K562 (cell line): ENCODE results near the gene HNRNPA2B1. TPM values are rescaled to one million over a fixed set of nuclear protein-coding genes. Genes with fewer than 3 reads are reported as not detected.
"Not testable (repeated sequence)": the region's sequence is repeated elsewhere in the genome, so short reads cannot be mapped to it uniquely, and the experiment has no call there.

Experiments used
- ATAC-seq: fragments of 200-7000 bp; cut with Tn5 transposase; 3 replicates; pipeline ENCODE4 v1.9.1; 2020; ENCODE audit warnings: moderate library complexity
- BruUV-seq: library from RNA; stranded (reverse); fragments of 400-500 nt; replicated peaks from 2 replicates; lab custom pipeline; 2021; lab: Mats Ljungman, UMichigan
- CTCF ChIA-PET: fragments of 300-600 bp; formaldehyde crosslinking; extraction: SDS; loops from one replicate; lab custom pipeline; 2021; ENCODE audit warnings: low intra/inter-chr PET ratio; lab: Yijun Ruan, JAX
- POLR2A ChIA-PET: fragments of 300-600, 350-650 bp; sonication (Branson Sonifier 250); formaldehyde crosslinking; extraction: SDS; loops from one replicate; lab custom pipeline; 2021; ENCODE audit warnings: antibody characterized with exemption, inconsistent platforms; lab: Yijun Ruan, JAX
- DNase-seq, 4 experiments: peaks; one replicate each; pipeline versions ENCODE4 v3.0.0 to v3.0.0-alpha.2; 2011 to 2018; ENCODE audit warnings: low spot score in 3 of 4, mixed read lengths in 3 of 4; ENCODE audit errors: extremely low read depth in 1 of 4
- FAIRE-seq: peaks from 2 replicates; lab custom pipeline; 2011; peaks lifted over from hg19 to GRCh38; lab: Jason Lieb, UNC
- H2AFZ ChIP-seq: 2 replicates; pipeline ENCODE4 v1.6.0; 2011; ENCODE audit warnings: low read depth, low read length, control low read depth, inconsistent platforms
- H3K27ac ChIP-seq: fragments of 200-600 bp; 3 replicates; pipeline ENCODE4 v1.8.0; 2011; ENCODE audit warnings: low read depth, mild to moderate bottlenecking, control low read depth, inconsistent platforms, low read length, moderate library complexity, mixed read lengths; ENCODE audit errors: extremely low read depth
- H3K27me3 ChIP-seq, 2 experiments: fragments of 300-600 bp in 1 of 2; 2 replicates in 1 of 2; 3 replicates in 1 of 2; pipeline versions ENCODE4 v1.6.0 to v1.8.0; 2011; ENCODE audit warnings: inconsistent platforms in 2 of 2, low read length in 2 of 2, mild to moderate bottlenecking in 1 of 2, mixed read lengths in 1 of 2, moderate library complexity in 1 of 2; ENCODE audit not compliant: control insufficient read depth in 2 of 2, insufficient read depth in 2 of 2
- H3K36me3 ChIP-seq: fragments of 300-600 bp; 3 replicates; pipeline ENCODE4 v1.8.0; 2011; ENCODE audit warnings: mild to moderate bottlenecking, low read length, inconsistent platforms; ENCODE audit not compliant: control insufficient read depth, insufficient read depth
- H3K4me1 ChIP-seq, 2 experiments: fragments of 200-600 bp in 1 of 2; replicated peaks in 1 of 2; 2 replicates in 1 of 2; 3 replicates in 1 of 2; pipeline versions ENCODE4 v1.5.1 to v1.8.0; 2011; ENCODE audit warnings: inconsistent platforms in 2 of 2, low read length in 2 of 2, mild to moderate bottlenecking in 1 of 2, mixed read lengths in 1 of 2, moderate library complexity in 1 of 2; ENCODE audit not compliant: control insufficient read depth in 2 of 2, insufficient read depth in 2 of 2
- H3K4me2 ChIP-seq: 2 replicates; pipeline ENCODE4 v1.6.1; 2011; ENCODE audit warnings: low read length, control low read depth, inconsistent platforms, mixed read lengths; ENCODE audit not compliant: insufficient read depth
- H3K4me3 ChIP-seq: fragments of 200-600 bp; sonication (generic), shearing (Covaris generic); 2 replicates; pipeline ENCODE4 v1.5.1; 2016; ENCODE audit warnings: control low read depth, inconsistent platforms
- H3K79me2 ChIP-seq: fragments of 200-600 bp; 3 replicates; pipeline ENCODE4 v1.8.0; 2011; ENCODE audit warnings: low read length, inconsistent platforms; ENCODE audit not compliant: control insufficient read depth, insufficient read depth
- H3K9ac ChIP-seq, 2 experiments: 2 replicates each; pipeline versions ENCODE4 v1.6.0 to v1.6.1; 2011; ENCODE audit warnings: low read depth in 2 of 2, low read length in 2 of 2, control low read depth in 1 of 2, inconsistent platforms in 1 of 2, mild to moderate bottlenecking in 1 of 2, mixed read lengths in 1 of 2; ENCODE audit not compliant: insufficient read depth in 1 of 2
- H3K9me1 ChIP-seq: one replicate; pipeline ENCODE4 v1.6.0; 2011; ENCODE audit warnings: inconsistent platforms, mild to moderate bottlenecking, low read length, moderate library complexity; ENCODE audit not compliant: control insufficient read depth, insufficient read depth
- H3K9me3 ChIP-seq: replicated peaks from 2 replicates; pipeline ENCODE4 v1.5.1; 2011; ENCODE audit warnings: low read depth, low read length, inconsistent platforms; ENCODE audit not compliant: control insufficient read depth, insufficient read depth
- H4K20me1 ChIP-seq: replicated peaks from 2 replicates; pipeline ENCODE4 v1.6.1; 2011; ENCODE audit warnings: low read length, inconsistent platforms, mixed read lengths; ENCODE audit not compliant: control insufficient read depth, insufficient read depth
- EHMT2 ChIP-seq: fragments of 450-650 bp; IDR thresholded peaks from 2 replicates; pipeline ENCODE4 v1.6.1; 2018; ENCODE audit warnings: antibody characterized with exemption
- ELF2 ChIP-seq: fragments of 250-450 bp; sonication (Bioruptor Pico); IDR thresholded peaks from 2 replicates; pipeline ENCODE4 v1.5.0; 2021; ENCODE audit warnings: mild to moderate bottlenecking
- POLR2A ChIP-seq: fragments of 450-650 bp; conservative IDR thresholded peaks from 2 replicates; pipeline ENCODE4 v1.6.1; 2016
- POLR2AphosphoS2 ChIP-seq: IDR thresholded peaks from 2 replicates; pipeline ENCODE4 v1.6.1; 2012; ENCODE audit warnings: low read length, improper control_type of control experiment
- POLR2AphosphoS5 ChIP-seq: IDR thresholded peaks from 2 replicates; pipeline ENCODE4 v1.6.1; 2011; ENCODE audit warnings: mild to moderate bottlenecking, low read depth, low read length, moderate library complexity; ENCODE audit not compliant: control insufficient read depth, insufficient read depth
- SP1 ChIP-seq: sonication (generic); formaldehyde crosslinking; IDR thresholded peaks from 2 replicates; pipeline ENCODE4 v1.8.1; 2022; ENCODE audit warnings: mild to moderate bottlenecking, missing genetic modification reagents
- ZSCAN32 ChIP-seq: fragments of 450-650 bp; formaldehyde crosslinking; IDR thresholded peaks from 2 replicates; pipeline ENCODE4 v1.4.0; 2020; ENCODE audit warnings: mild to moderate bottlenecking, moderate library complexity
- WGBS: fragments of 100-300 bp; shearing (Covaris generic); methylation state at CpG from one replicate; pipeline ENCODE4 v1.1.6; 2016; ENCODE audit warnings: low coverage, mixed read lengths; ENCODE audit not compliant: insufficient coverage; ENCODE audit errors: missing lambda C conversion rate; 5-methylcytosine and 5-hydroxymethylcytosine counted together
- in situ Hi-C: fragments of 300-500 bp; cut with MboI; formaldehyde crosslinking; loops from 4 replicates; pipeline ENCODE4 v1.15.0; 2018; ENCODE audit warnings: inconsistent platforms, mixed read lengths
- intact Hi-C: fragments of 100-400 bp; cut with micrococcal nuclease; formaldehyde crosslinking; loops from 2 replicates; pipeline ENCODE4 v1.14.2; 2022
- polyA plus RNA-seq, 8 experiments: library from polyadenylated mRNA; depleted of rRNA in 4 of 8; stranded (reverse) in 5 of 8; unstranded in 3 of 8; fragments of >200 nt; fragmentation: Nextera tagmentation in 2 of 8; fragmentation: Illumina TruSeq in 1 of 8; extraction: Ambion mirVana in 2 of 8; extraction: Trizol in 1 of 8; gene quantifications; 2 replicates each; pipeline versions ENCODE4 v1.2.1 to v1.2.3, GENCODE V29; 2011 to 2014; ENCODE audit warnings: inconsistent platforms in 1 of 8, missing spikeins in 1 of 8
- total RNA-seq, 7 experiments: library from RNA; depleted of rRNA in 6 of 7; stranded (reverse); fragments of >200 nt in 6 of 7; fragmentation: Illumina TruSeq in 2 of 7; extraction: Trizol in 2 of 7; gene quantifications; 2 replicates each; pipeline versions ENCODE4 v1.2.1 to v1.2.3, GENCODE V29; 2011 to 2021; ENCODE audit warnings: low replicate concordance in 1 of 7
- TF ChIP-seq, protein P1 (sequence below): fragments of 250-450 bp; sonication (Bioruptor Pico); IDR thresholded peaks from 2 replicates; pipeline ENCODE4 v1.9.0; 2021; ENCODE audit warnings: mild to moderate bottlenecking
- TF ChIP-seq, protein P2 (sequence below): fragments of 450-650 bp; formaldehyde crosslinking; IDR thresholded peaks from 2 replicates; pipeline ENCODE4 v1.4.0; 2022; ENCODE audit warnings: mild to moderate bottlenecking, moderate library complexity
- TF ChIP-seq, protein P3 (sequence below): fragments of 450-650 bp; IDR thresholded peaks from 2 replicates; pipeline ENCODE4 v1.6.1; 2017; ENCODE audit warnings: antibody characterized with exemption, mild to moderate bottlenecking
- TF ChIP-seq, protein P4 (sequence below): fragments of 450-650 bp; formaldehyde crosslinking; IDR thresholded peaks from 2 replicates; pipeline ENCODE4 v1.4.0; 2020; ENCODE audit warnings: mild to moderate bottlenecking, moderate library complexity

Gene HNRNPA2B1
- total and polyA plus RNA-seq, 9 of the 15 experiments (the other 6 are each of a cell fraction or from before 2014, with no cell fraction given), result 630 to 1,989 (median 865) TPM

DNA sequence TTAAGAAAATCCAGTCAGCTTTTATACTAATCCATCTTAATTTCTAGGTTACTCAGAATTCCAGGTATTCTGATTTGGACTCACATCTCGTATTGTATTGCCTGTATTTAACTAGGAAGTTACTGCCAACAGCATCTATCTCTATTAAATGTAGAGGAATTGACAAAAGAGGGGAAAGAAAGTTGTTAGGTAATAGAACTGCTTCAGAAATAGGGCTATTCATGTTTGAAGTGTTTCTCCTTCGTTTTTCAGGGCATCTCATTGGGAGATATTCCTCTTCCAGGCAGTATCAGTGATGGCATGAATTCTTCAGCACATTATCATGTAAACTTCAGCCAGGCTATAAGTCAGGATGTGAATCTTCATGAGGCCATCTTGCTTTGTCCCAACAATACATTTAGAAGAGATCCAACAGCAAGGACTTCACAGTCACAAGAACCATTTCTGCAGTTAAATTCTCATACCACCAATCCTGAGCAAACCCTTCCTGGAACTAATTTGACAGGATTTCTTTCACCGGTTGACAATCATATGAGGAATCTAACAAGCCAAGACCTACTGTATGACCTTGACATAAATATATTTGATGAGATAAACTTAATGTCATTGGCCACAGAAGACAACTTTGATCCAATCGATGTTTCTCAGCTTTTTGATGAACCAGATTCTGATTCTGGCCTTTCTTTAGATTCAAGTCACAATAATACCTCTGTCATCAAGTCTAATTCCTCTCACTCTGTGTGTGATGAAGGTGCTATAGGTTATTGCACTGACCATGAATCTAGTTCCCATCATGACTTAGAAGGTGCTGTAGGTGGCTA is 16.1 kb downstream of the HNRNPA2B1 start:
- peak overlapping the region; percentile 31; the same call in 2 of the 3 replicates for H3K27ac ChIP-seq
- CTCF ChIA-PET, result interaction anchor here (0.9 kb wide), 1 partner anchor 10 kb away, joined by 3 read pairs; no protein-coding TSS in a partner anchor
- WGBS, result 23% methylated on average over 4 of the region's 4 CpGs

More for the DNA sequence above, 16.1 kb downstream of the HNRNPA2B1 start:
- H2AFZ ChIP-seq, H3K4me3 ChIP-seq, ATAC-seq, H3K9me3 ChIP-seq, DNase-seq, FAIRE-seq, H3K79me2 ChIP-seq, BruUV-seq, H3K27me3 ChIP-seq, H3K9ac ChIP-seq, H3K9me1 ChIP-seq, intact Hi-C loops, H4K20me1 ChIP-seq, H3K4me2 ChIP-seq: not testable (repeated sequence)
- in situ Hi-C loops, result loop anchor here (5.0 kb wide), 1 partner anchor 92 kb away; no protein-coding TSS in a partner anchor
- Histone ChIP-seq H3K4me1 (peaks cover 12 to 52% of the 10 kb centered on the region in 2 experiments), H3K36me3 (peaks cover 22% of the 10 kb centered on the region)
- POLR2A ChIA-PET, result interaction anchor here (0.9 to 5.3 kb wide), 9 partner anchors 10 to 184 kb away, joined by 3 to 23 read pairs (median 4); partner anchors contain the start of gene NFE2L3
- TF ChIP-seq POLR2AphosphoS5, result 0 out of 2 replicates have a peak, but pooled peaks have one; percentile 2
- TF ChIP-seq ELF2 (CRISPR knock-in tag), result peak; percentile 26; the same call in 1 of the 2 replicates
- TF ChIP-seq, protein P1, sequence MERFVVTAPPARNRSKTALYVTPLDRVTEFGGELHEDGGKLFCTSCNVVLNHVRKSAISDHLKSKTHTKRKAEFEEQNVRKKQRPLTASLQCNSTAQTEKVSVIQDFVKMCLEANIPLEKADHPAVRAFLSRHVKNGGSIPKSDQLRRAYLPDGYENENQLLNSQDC, result 0 out of 2 replicates have a peak, but pooled peaks have one; percentile 3
- peak; percentile 42; the same call in 1 of the 2 replicates for TF ChIP-seq EHMT2
- TF ChIP-seq POLR2AphosphoS2, result peak; percentile 8; the same call in 1 of the 2 replicates
- peak; percentile 21; the same call in 1 of the 2 replicates for TF ChIP-seq SP1
- 0 out of 2 replicates have a peak, but pooled peaks have one; percentile 26 for TF ChIP-seq ZSCAN32 (CRISPR knock-in tag)
- TF ChIP-seq, protein P2, sequence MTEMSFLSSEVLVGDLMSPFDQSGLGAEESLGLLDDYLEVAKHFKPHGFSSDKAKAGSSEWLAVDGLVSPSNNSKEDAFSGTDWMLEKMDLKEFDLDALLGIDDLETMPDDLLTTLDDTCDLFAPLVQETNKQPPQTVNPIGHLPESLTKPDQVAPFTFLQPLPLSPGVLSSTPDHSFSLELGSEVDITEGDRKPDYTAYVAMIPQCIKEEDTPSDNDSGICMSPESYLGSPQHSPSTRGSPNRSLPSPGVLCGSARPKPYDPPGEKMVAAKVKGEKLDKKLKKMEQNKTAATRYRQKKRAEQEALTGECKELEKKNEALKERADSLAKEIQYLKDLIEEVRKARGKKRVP, result 0 out of 2 replicates have a peak, but pooled peaks have one; percentile 6
- TF ChIP-seq, protein P3, sequence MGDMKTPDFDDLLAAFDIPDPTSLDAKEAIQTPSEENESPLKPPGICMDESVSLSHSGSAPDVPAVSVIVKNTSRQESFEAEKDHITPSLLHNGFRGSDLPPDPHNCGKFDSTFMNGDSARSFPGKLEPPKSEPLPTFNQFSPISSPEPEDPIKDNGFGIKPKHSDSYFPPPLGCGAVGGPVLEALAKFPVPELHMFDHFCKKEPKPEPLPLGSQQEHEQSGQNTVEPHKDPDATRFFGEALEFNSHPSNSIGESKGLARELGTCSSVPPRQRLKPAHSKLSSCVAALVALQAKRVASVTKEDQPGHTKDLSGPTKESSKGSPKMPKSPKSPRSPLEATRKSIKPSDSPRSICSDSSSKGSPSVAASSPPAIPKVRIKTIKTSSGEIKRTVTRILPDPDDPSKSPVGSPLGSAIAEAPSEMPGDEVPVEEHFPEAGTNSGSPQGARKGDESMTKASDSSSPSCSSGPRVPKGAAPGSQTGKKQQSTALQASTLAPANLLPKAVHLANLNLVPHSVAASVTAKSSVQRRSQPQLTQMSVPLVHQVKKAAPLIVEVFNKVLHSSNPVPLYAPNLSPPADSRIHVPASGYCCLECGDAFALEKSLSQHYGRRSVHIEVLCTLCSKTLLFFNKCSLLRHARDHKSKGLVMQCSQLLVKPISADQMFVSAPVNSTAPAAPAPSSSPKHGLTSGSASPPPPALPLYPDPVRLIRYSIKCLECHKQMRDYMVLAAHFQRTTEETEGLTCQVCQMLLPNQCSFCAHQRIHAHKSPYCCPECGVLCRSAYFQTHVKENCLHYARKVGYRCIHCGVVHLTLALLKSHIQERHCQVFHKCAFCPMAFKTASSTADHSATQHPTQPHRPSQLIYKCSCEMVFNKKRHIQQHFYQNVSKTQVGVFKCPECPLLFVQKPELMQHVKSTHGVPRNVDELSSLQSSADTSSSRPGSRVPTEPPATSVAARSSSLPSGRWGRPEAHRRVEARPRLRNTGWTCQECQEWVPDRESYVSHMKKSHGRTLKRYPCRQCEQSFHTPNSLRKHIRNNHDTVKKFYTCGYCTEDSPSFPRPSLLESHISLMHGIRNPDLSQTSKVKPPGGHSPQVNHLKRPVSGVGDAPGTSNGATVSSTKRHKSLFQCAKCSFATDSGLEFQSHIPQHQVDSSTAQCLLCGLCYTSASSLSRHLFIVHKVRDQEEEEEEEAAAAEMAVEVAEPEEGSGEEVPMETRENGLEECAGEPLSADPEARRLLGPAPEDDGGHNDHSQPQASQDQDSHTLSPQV, result 0 out of 2 replicates have a peak, but pooled peaks have one; percentile 3
- TF ChIP-seq, protein P4, sequence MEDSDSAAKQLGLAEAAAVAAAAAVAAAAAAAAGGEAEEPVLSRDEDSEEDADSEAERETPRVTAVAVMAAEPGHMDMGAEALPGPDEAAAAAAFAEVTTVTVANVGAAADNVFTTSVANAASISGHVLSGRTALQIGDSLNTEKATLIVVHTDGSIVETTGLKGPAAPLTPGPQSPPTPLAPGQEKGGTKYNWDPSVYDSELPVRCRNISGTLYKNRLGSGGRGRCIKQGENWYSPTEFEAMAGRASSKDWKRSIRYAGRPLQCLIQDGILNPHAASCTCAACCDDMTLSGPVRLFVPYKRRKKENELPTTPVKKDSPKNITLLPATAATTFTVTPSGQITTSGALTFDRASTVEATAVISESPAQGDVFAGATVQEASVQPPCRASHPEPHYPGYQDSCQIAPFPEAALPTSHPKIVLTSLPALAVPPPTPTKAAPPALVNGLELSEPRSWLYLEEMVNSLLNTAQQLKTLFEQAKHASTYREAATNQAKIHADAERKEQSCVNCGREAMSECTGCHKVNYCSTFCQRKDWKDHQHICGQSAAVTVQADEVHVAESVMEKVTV (CRISPR knock-in tag), result 0 out of 2 replicates have a peak, but pooled peaks have one; percentile 11
- peak; percentile 14 for TF ChIP-seq POLR2A
